Endodermal cell (in vitro differentiated cells): ENCODE data around the gene CTNND2. TPM values are rescaled to one million over a fixed set of nuclear protein-coding genes. Genes with fewer than 3 reads are reported as not detected.

ENCODE experiments used
- DNase-seq: peaks from one replicate; pipeline ENCODE4 v3.0.0-alpha.2; 2017
- H3K27ac ChIP-seq: 2 replicates; pipeline ENCODE4 v1.5.1; 2013; ENCODE audit warnings: mild to moderate bottlenecking, low read depth, low read length, moderate library complexity
- H3K27me3 ChIP-seq: 2 replicates; pipeline ENCODE4 v1.6.1; 2013; ENCODE audit warnings: mild to moderate bottlenecking, low read length, moderate library complexity; ENCODE audit not compliant: insufficient read depth, control insufficient read depth, poor library complexity, severe bottlenecking
- H3K36me3 ChIP-seq: 2 replicates; pipeline ENCODE4 v1.7.0; 2013; ENCODE audit warnings: mild to moderate bottlenecking, low read length, moderate library complexity; ENCODE audit not compliant: control insufficient read depth, insufficient read depth
- H3K4me1 ChIP-seq: one replicate; pipeline ENCODE4 v1.7.0; 2013; ENCODE audit warnings: low read length; ENCODE audit not compliant: control insufficient read depth, insufficient read depth
- H3K4me3 ChIP-seq: 2 replicates; pipeline ENCODE4 v1.5.1; 2013; ENCODE audit warnings: mild to moderate bottlenecking, low read length, moderate library complexity
- H3K9ac ChIP-seq: 2 replicates; pipeline ENCODE4 v1.6.1; 2013; ENCODE audit warnings: mild to moderate bottlenecking, low read length, moderate library complexity; ENCODE audit not compliant: poor library complexity, severe bottlenecking; ENCODE audit errors: extremely low read depth
- H3K9me3 ChIP-seq: 2 replicates; pipeline ENCODE4 v1.6.1; 2013; ENCODE audit warnings: mild to moderate bottlenecking, low read length, moderate library complexity; ENCODE audit not compliant: control insufficient read depth
- H3K27ac Mint-ChIP-seq: 2 replicates; pipeline ENCODE4 v1.8.0; 2020; ENCODE audit warnings: mixed read lengths
- H3K27me3 Mint-ChIP-seq: 2 replicates; pipeline ENCODE4 v1.8.0; 2021; ENCODE audit warnings: mild to moderate bottlenecking, mixed read lengths; ENCODE audit not compliant: insufficient read depth
- H3K36me3 Mint-ChIP-seq: 2 replicates; pipeline ENCODE4 v1.8.0; 2020; ENCODE audit warnings: low read depth, mixed read lengths
- H3K4me1 Mint-ChIP-seq: 2 replicates; pipeline ENCODE4 v1.8.0; 2020; ENCODE audit warnings: mixed read lengths
- H3K4me3 Mint-ChIP-seq: 2 replicates; pipeline ENCODE4 v1.8.0; 2020; ENCODE audit warnings: mild to moderate bottlenecking, moderate library complexity, mixed read lengths
- H3K9me3 Mint-ChIP-seq: 2 replicates; pipeline ENCODE4 v1.8.0; 2020; ENCODE audit warnings: mild to moderate bottlenecking, mixed read lengths
- CTCF ChIP-seq: fragments of 200-600 bp; sonication (generic); conservative IDR thresholded peaks from 2 replicates; pipeline ENCODE4 v1.5.0; 2021; ENCODE audit warnings: antibody characterized with exemption, mild to moderate bottlenecking
- WGBS, 2 experiments: methylation state at CpG; one replicate each; pipeline versions ENCODE4 v1.1.5 to v1.1.7; 2013; ENCODE audit warnings: missing lambda C conversion rate in 2 of 2, mixed read lengths in 1 of 2; ENCODE audit not compliant: insufficient coverage in 1 of 2, insufficient read length in 1 of 2; 5-methylcytosine and 5-hydroxymethylcytosine counted together
- total RNA-seq, 2 donors: library from RNA; stranded (reverse); fragmentation: NEBNext Ultra II Directional in 1 of 2; extraction: Animal tissue kit (Norgen Biotek cat#: 25700) in 1 of 2; gene quantifications; 2 replicates in 1 of 2; 3 replicates in 1 of 2; pipeline ENCODE4 v1.2.1, GENCODE V29; 2021

Gene CTNND2
- total RNA-seq, 2 donors from 2014 or later, result 6.5 to 10.3 TPM

DNA sequence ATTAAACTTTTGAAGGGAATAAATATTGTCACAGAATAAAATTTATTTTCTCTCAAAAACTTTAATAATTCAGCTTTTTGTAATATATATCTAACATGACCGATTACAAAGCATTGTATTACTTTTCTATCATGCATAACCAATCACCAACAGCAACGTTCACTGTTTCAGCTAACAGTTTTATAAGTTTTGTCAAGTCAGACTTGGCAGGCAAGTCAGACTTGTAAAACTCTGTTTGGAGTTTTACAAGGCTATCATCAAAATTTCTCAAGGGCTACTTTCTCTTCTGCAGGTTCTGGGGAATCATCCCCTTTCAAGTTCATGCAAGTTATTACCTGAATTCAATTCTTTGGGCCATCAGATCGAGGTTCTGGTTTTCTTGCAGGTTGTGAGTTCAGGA is 347.2 kb downstream of the CTNND2 start:
- no peak overlapping the region for H3K9ac ChIP-seq
- H3K4me3 Mint-ChIP-seq, result no peak overlapping the region
- no peak overlapping the region for H3K27ac Mint-ChIP-seq
- no peaks in the 10 kb centered on the region for H3K9me3 Mint-ChIP-seq
- H3K4me3 ChIP-seq, result no peak overlapping the region
- H3K27ac ChIP-seq, result no peak overlapping the region
- DNase-seq, result no peak
- TF ChIP-seq CTCF, result no peak
- H3K27me3 ChIP-seq, result no peaks in the 10 kb centered on the region
- no peaks in the 10 kb centered on the region for H3K27me3 Mint-ChIP-seq
- WGBS, 2 experiments, result 86 to 100% methylated on average over 2 to 3 of the region's 3 CpGs
- H3K36me3 ChIP-seq, result no peaks in the 10 kb centered on the region
- no peaks in the 10 kb centered on the region for H3K4me1 ChIP-seq
- no peaks in the 10 kb centered on the region for H3K9me3 ChIP-seq
- no peaks in the 10 kb centered on the region for H3K36me3 Mint-ChIP-seq
- no peaks in the 10 kb centered on the region for H3K4me1 Mint-ChIP-seq

DNA sequence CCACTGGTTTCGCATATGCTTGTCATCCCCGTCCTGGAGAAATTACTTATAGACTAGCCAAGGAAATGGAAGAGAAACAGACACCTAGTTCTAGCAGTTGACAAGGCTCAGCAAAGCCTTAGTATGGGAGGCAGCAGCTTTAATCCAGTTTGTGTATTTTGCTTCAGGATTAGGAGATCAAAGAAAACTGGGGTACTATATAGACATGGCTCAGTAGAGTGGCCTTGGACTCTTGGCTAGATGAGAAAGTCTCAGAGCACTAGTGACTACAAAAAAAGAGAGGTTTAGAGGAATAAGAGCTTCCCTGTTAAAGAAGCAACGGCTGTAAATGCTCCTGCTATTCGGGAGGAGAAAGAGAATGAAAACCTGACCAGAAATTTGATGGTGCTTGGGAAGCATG is 349.1 kb downstream of the CTNND2 start:
- Histone ChIP-seq H3K27ac (no peak overlapping the region), H3K4me3 (no peak overlapping the region), H3K9ac (no peak overlapping the region), H3K36me3 (no peaks in the 10 kb centered on the region), H3K4me1 (no peaks in the 10 kb centered on the region), H3K27me3 (no peaks in the 10 kb centered on the region), H3K9me3 (no peaks in the 10 kb centered on the region)
- Mint-ChIP-seq H3K27me3 (no peaks in the 10 kb centered on the region), H3K36me3 (no peaks in the 10 kb centered on the region), H3K9me3 (no peaks in the 10 kb centered on the region), H3K4me1 (no peaks in the 10 kb centered on the region), H3K4me3 (no peak overlapping the region), H3K27ac (no peak overlapping the region)
- WGBS, 2 experiments, result 90 to 98% methylated on average over 4 of the region's 4 CpGs
- no peak for TF ChIP-seq CTCF
- no peak for DNase-seq

GRCh38 chr5:11547730-11548129 is 356.5 kb downstream of the CTNND2 start:
- Mint-ChIP-seq H3K9me3 (no peaks in the 10 kb centered on the region), H3K4me3 (no peak overlapping the region), H3K27ac (no peak overlapping the region), H3K36me3 (no peaks in the 10 kb centered on the region), H3K4me1 (no peaks in the 10 kb centered on the region), H3K27me3 (no peaks in the 10 kb centered on the region)
- Histone ChIP-seq H3K4me3 (no peak overlapping the region), H3K9me3 (no peaks in the 10 kb centered on the region), H3K27me3 (no peaks in the 10 kb centered on the region), H3K27ac (no peak overlapping the region), H3K4me1 (no peaks in the 10 kb centered on the region), H3K9ac (no peak overlapping the region), H3K36me3 (no peaks in the 10 kb centered on the region)
- WGBS, 2 experiments, result 86 to 96% methylated on average over 3 to 5 of the region's 5 CpGs
- no peak for TF ChIP-seq CTCF
- no peak for DNase-seq
